Fibroblast of skin of abdomen (primary cell): Measurements from ENCODE around the gene CELF6. TPM values are rescaled to one million over a fixed set of nuclear protein-coding genes. Genes with fewer than 3 reads are reported as not detected.

Experiments
- DNase-seq: peaks from one replicate; pipeline ENCODE4 v3.0.0-alpha.2; 2013
- polyA plus RNA-seq, 2 experiments: library from polyadenylated mRNA; unstranded; fragments of 120-200 nt; gene quantifications; one replicate each; pipeline ENCODE4 v1.2.1, GENCODE V29; 2013; ENCODE audit not compliant: insufficient read length in 2 of 2

The CELF6 gene
- 0.22 TPM for polyA plus RNA-seq (2013, experiment 1 of 2; ENCODE audit: insufficient read length)
- polyA plus RNA-seq (2013, experiment 2 of 2; ENCODE audit: insufficient read length): 0.19 TPM

- DNase-seq: peak; percentile 71
Measured at GRCh38 chr15:72319985-72320671, at the start of gene CELF6. CELF6 (minus strand) TSS chr15:72320157; CDS start chr15:72319874, 283 bp downstream.

GRCh38 chr15:72368899-72369298, 48.9 kb upstream of the CELF6 start:
- DNase-seq: no peak

GRCh38 chr15:72368325-72368724, 48.4 kb upstream of the CELF6 start:
- no peak for DNase-seq

GRCh38 chr15:72365844-72366243, 45.9 kb upstream of the CELF6 start:
- no peak for DNase-seq

GRCh38 chr15:72361176-72361575, 41.2 kb upstream of the CELF6 start:
- DNase-seq: no peak

GRCh38 chr15:72358650-72359171, 38.8 kb upstream of the CELF6 start:
- DNase-seq: peak; percentile 25

GRCh38 chr15:72358121-72358520, 38.2 kb upstream of the CELF6 start:
- DNase-seq: no peak

GRCh38 chr15:72354496-72354895, 34.5 kb upstream of the CELF6 start:
- DNase-seq: no peak

GRCh38 chr15:72353266-72353665, 33.3 kb upstream of the CELF6 start:
- no peak for DNase-seq

GRCh38 chr15:72345806-72346205, 25.8 kb upstream of the CELF6 start:
- DNase-seq: no peak

GRCh38 chr15:72345280-72345679, 25.3 kb upstream of the CELF6 start:
- DNase-seq: no peak

- no peak for DNase-seq
Measured at GRCh38 chr15:72344602-72345001, 24.6 kb upstream of the CELF6 start.

GRCh38 chr15:72342385-72342784, 22.4 kb upstream of the CELF6 start:
- no peak for DNase-seq

GRCh38 chr15:72341361-72341760, 21.4 kb upstream of the CELF6 start:
- peak; percentile 5 for DNase-seq

GRCh38 chr15:72340366-72340765, 20.4 kb upstream of the CELF6 start:
- DNase-seq: no peak

GRCh38 chr15:72339777-72340177, 19.8 kb upstream of the CELF6 start:
- DNase-seq: peak; percentile 96

GRCh38 chr15:72338617-72339321, 18.8 kb upstream of the CELF6 start:
- peak; percentile 66 for DNase-seq

GRCh38 chr15:72338148-72338547, 18.2 kb upstream of the CELF6 start:
- no peak for DNase-seq

GRCh38 chr15:72334842-72335241, 14.9 kb upstream of the CELF6 start:
- DNase-seq: no peak

- DNase-seq: no peak
Measured at GRCh38 chr15:72331021-72331420, 11.1 kb upstream of the CELF6 start.

- no peak for DNase-seq
Measured at GRCh38 chr15:72323752-72324151, 3.8 kb upstream of the CELF6 start.

- peak; percentile 49 for DNase-seq
Measured at GRCh38 chr15:72319360-72319984, 485 bp downstream of the CELF6 start.

GRCh38 chr15:72318408-72318942, 1.5 kb downstream of the CELF6 start:
- no peak for DNase-seq
